ENCODE results near the gene NDUFA1.
A peak's percentile ranks its signal among the peaks of the same experiment; 100 is the strongest.
"Not testable (repeated sequence)": the region's sequence is repeated elsewhere in the genome, so short reads cannot be mapped to it uniquely, and the experiment has no call there.

The NDUFA1 gene

DNA sequence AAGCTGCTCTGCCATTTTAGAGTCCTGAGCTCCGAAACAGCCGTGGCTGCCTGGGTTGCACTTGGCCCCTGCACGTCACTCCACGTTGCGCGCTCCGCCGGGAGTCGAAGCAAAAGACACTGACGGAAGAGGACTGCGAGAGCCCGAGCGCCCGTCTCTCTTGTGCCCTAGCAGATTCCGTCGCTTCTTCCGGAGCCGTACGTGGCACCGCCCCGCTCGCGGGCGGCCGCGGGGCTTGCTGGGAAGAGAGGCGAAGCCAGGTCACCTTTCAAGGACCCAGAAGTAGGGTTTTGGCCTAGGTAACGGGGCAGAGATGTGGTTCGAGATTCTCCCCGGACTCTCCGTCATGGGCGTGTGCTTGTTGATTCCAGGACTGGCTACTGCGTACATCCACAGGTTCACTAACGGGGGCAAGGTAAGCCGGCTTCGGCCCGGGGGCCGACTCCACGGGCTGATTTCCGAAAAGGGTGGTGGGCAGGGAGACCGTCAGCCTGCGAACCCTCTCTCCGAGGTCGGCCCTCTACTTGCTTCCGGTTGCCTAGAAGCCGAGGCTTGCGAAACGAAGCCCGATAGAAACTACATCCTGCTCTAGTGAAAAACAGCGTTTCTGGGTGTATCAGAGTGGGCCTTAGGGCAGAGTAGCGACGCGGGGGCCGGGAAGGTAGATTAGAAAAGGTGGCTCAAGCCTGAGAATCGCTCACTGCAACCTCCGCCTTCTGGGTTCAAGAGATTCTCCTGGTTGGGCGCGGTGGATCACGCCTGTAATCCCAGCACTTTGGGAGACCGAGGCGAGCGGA, at the start of gene NDUFA1, which contains the start of gene RNF113A:
NDUFA1 (plus strand) TSS at position 234 of the 797 bp plus-strand sequence; CDS start at position 314, 80 bp downstream.
RNF113A (minus strand) TSS at position 135 of the 797 bp plus-strand sequence; CDS start at position 15, 120 bp downstream.
- DNase-seq, result peak; percentile 86

- DNase-seq, result not testable (repeated sequence)
Measured at GRCh38 chrX:119824221-119824620, 47.4 kb upstream of the NDUFA1 start.

GRCh38 chrX:119826399-119826959, 45.2 kb upstream of the NDUFA1 start:
- no peak for DNase-seq

GRCh38 chrX:119828446-119828845, 43.2 kb upstream of the NDUFA1 start:
- no peak for DNase-seq

DNA sequence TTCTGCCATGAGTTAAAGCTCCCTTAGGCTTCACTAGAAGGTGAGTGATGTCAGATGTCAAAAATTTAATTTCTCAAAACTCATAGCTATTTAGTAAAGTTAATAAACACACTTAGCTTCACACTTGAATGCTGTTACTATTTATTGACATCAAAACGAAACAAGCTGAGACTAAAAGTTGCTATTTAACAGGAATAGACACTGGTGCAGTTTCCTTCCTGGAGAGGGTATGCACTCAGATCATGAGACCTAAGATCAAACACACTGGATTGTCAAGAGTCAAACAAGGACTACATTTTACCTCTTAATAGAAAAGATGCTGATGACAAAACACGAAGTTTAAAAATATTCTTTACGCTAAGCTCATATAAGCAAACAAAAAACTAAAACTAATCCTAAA, 37.7 kb upstream of the NDUFA1 start:
- DNase-seq, result no peak

GRCh38 chrX:119852382-119853353, 19.0 kb upstream of the NDUFA1 start, which contains the start of gene UPF3B:
TSS of gene UPF3B (minus strand) at chrX:119852963. CDS start at chrX:119852928, 35 bp downstream.
- peak; percentile 95 for DNase-seq

DNA sequence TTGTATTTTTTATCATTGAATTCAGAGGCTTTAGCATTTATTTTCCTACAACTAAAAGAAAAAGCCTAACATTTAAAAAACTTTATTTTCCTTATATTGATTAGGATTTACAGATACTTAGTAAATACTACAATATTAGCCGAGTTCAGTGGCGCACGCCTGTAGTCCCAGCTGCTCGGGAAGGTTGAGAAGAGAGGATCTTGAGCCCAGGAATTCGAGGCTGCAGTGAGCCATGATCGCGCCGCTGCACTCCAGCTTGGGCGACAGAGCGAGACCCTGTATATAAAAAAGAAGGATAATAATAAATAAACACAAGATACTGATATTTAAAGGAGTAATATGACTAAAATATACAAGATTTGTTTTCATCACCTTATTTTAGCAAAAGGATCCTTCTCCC, 18.2 kb upstream of the NDUFA1 start:
- DNase-seq, result no peak

DNA sequence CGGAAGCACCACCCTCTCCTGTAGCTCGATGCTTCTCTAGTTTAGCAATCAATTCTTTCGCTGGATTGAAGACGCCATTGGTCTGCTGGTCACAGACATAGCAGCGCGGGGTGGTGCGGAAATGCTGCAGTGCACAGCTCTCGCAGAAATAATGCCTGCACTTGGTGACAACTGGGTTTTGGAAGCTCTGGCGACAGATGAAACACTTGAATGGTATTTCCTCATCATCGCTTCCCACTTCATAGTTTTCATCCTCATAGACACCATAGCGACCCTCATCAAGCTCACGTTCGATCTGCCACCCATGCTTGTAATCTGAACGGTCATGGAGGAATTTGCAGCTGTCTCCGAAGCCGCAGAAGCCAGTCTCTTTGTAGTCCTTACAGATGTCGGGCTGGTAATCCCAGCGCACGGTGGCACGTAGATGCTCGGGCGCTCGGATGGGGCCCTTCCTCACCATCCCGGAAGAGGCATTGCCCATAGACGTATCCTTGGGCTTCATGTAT, 953 bp upstream of the NDUFA1 start:
- DNase-seq, result no peak

DNA sequence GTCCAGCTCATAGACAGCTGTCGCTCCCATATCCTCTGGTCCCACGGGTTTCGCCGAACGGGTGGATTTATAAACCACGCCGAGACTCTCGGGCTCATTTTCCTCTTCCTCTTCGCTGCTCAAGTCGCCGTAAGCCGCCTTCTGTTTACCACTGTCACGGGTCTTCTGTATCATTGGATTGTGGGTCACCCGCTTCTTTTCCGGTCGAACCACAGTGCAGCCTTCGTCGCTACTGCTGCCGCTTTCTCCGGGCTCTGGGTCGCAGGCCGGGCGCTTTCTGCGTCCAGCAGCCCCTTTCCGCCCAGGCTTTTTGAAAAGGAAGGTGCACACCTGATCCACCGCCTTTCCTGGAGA, 410 bp upstream of the NDUFA1 start:
- DNase-seq, result no peak

GRCh38 chrX:119878740-119879139, 7.1 kb downstream of the NDUFA1 start:
- no peak for DNase-seq

- DNase-seq, result no peak
Measured at GRCh38 chrX:119880076-119880475, 8.4 kb downstream of the NDUFA1 start.

- DNase-seq, result no peak
Measured at GRCh38 chrX:119880552-119881437, 9.2 kb downstream of the NDUFA1 start.

DNA sequence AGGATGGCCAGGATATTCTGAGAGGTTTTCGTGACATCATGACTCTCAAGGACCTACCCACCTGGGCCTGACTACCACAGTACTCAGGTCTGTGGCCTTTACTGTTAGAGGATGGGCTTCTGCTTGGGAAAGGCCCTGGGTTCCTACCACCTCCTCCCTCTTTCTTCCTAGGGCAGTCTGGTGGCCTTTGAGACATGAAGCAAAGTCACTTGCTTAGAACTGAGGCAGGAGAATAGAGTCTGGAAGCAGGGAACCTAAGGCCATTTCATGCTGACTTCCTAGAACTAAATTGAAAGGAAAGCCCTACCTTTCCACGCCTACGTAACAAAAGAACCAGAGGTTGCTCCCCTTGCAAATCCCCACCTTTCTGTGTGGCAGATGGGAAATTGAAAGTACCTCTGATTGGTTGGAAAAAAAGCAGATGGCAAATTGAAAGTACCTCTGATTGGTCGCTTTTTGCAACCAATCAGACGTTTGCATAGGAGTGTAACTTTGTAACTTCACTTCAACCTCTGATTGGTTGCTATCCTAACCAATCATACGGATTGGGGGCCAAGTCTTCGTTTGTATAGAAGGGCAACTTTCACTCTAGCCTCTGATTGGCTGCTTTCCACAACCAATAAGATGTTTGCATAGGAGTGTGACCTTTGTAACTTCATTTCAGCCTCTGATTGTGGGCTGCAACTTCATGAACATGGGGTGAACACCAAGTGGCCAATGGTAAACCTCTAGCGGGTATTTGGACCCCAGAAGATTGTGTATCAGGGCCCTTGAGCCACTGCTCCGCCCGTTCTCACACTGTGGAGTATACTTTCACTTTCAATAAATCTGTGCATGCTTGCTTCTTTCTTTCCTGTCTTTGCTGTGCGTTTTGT, 14.2 kb downstream of the NDUFA1 start:
- DNase-seq, result no peak

DNA sequence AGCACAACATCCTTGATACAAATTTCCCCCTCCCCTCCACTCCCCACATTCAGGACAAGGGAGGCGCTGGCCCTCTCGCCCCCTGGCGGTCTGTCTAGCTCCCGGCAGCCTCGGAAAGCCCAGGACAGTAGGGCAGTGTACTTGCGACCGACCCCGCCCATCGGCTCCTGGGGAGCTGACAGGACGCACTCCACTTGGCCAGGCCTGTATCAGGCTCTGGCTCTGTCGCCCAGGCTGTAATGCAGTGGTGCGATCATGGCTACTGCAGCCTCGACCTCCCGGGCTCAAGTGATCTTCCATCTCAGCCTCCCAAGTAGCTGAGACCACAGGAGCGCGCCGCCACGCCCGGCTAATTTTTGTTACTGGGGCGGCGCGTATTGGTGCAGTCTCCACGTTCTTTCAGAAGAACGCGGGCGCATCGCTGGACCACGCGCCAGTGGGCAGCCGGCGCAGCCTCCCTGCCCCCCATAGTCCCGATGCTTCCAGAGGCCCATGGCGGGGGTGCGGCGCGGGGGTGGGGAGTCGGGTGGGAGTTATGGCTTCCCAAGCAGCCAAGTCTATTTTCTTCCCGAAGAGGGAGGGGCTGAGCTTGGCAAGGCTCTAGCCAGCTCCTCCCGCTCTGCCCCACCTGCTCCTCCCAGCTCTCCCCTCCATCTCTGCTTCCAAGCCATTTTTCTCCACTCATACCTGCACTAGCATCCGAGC, 16.2 kb downstream of the NDUFA1 start:
- peak; percentile 50 for DNase-seq

GRCh38 chrX:119890626-119891025, 19.0 kb downstream of the NDUFA1 start:
- not testable (repeated sequence) for DNase-seq

DNA sequence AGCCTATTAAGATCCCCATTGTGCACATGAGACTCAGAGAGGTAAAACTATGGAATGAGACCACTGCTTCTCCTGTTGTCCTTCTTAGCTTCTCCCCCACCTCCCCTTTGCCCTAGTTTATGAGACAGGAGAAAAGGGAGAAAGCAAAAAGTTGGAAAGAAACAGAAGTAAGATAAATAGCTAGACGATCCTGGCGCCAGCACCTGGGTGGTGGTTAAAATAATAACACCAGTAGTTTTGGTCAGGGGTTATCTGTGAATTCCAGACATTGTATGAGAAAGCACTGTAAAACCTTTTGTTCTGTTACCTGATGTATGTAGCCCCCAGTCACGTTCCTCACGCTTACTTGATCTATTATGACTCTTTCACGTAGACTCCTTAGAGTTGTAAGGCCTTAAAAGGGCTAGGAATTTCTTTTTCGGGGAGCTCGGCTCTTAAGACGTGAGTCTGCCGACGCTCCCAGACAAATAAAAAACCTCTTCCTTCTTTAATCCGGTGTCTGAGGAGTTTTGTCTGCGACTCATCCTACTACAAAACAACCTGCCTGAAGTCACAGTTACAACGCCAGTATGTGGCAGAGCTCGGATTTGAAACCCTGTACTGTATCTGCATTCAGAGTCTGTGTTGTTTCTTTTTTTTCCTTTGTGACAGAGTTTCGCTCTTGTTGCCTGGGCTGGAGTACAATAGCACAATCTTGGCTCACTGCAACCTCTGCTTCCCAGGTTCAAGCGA, 20.5 kb downstream of the NDUFA1 start:
- DNase-seq, result not testable (repeated sequence)

- no peak for DNase-seq
Measured at GRCh38 chrX:119895843-119896326, 24.3 kb downstream of the NDUFA1 start, which contains the start of gene AKAP14. TSS of gene AKAP14 (plus strand) at chrX:119895893. CDS start at chrX:119903224, 7,331 bp downstream.

DNA sequence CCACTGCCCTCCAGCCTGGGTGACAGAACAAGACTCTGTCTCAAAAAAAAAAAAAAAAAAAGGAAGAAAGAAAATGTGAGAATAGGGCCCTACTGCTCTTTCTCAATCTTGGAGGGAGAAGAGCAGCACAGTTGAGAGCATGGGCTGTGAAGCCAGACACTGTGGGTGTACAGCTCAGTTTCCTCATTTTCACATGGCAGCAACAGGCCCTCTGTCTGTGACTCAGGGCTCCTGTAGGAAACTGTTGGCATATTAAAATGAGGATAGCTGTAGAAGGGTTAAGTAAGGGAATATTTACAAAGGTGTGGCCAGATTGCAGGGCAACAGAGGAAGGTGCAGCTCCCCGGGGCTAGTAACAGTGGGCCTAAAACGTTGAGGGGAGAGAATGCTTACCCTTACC, 27.5 kb downstream of the NDUFA1 start:
- DNase-seq, result no peak

DNA sequence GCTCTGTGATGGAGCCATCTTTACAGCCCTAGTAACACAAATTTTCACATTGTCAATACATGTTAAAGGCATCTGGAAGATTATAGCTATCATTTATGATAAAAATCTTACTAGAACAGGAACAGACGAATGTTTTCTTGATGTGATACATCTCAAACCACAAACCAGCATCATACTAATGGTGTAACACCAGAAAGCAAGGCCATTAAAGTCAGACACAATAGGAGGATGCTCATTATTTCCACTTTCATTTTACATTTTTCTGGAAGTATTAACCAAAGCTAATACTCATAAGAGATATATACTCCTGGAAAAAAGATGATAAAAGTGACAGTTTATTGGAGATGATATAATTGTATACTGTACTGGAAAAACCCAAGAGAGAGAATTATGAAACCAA, 29.3 kb downstream of the NDUFA1 start:
- no peak for DNase-seq

Data from left hindlimb (tissue), 1 donor.